IMR-90 (cell line): ENCODE measurements around the gene COL5A2. TPM values are rescaled to one million over a fixed set of nuclear protein-coding genes. Genes with fewer than 3 reads are reported as not detected.
A peak's percentile ranks its signal among the peaks of the same experiment; 100 is the strongest.

Experiments
- ATAC-seq: fragments of 200-7000 bp; cut with Tn5 transposase; 2 replicates; pipeline ENCODE4 v1.9.1; 2020; ENCODE audit warnings: low read depth, mild to moderate bottlenecking, moderate library complexity
- BruUV-seq: library from RNA; stranded (reverse); fragments of 400-500 nt; replicated peaks from 2 replicates; lab custom pipeline; 2021; lab: Mats Ljungman, UMichigan
- CTCF ChIA-PET: fragments of 300-600 bp; formaldehyde crosslinking; extraction: SDS; loops from one replicate; lab custom pipeline; 2021; ENCODE audit warnings: antibody characterized with exemption; lab: Yijun Ruan, JAX
- POLR2A ChIA-PET: fragments of 300-600 bp; sonication (Branson Sonifier 250); formaldehyde crosslinking; loops from one replicate; lab custom pipeline; 2022; ENCODE audit warnings: antibody characterized with exemption; ENCODE audit not compliant: unreplicated experiment; lab: Charles Lee
- DNase-seq: peaks from one replicate; pipeline ENCODE4 v3.0.0; 2013
- H2AFZ ChIP-seq: replicated peaks from 2 replicates; pipeline ENCODE3; 2013; ENCODE audit warnings: low read length, mild to moderate bottlenecking; ENCODE audit not compliant: poor library complexity
- H2AK5ac ChIP-seq: 2 replicates; pipeline ENCODE4 v1.6.1; 2013; ENCODE audit warnings: low read depth, low read length, inconsistent platforms
- H2AK9ac ChIP-seq: replicated peaks from 2 replicates; pipeline ENCODE3; 2013; ENCODE audit warnings: mild to moderate bottlenecking, low read depth, low read length, moderate library complexity; ENCODE audit not compliant: poor library complexity
- H2BK120ac ChIP-seq: 2 replicates; pipeline ENCODE4 v1.6.1; 2013; ENCODE audit warnings: low read depth, low read length, inconsistent platforms
- H2BK15ac ChIP-seq: 3 replicates; pipeline ENCODE4 v1.6.1; 2013; ENCODE audit warnings: low read depth, low read length, inconsistent platforms
- H2BK20ac ChIP-seq: 2 replicates; pipeline ENCODE4 v1.6.1; 2013; ENCODE audit warnings: low read depth, mild to moderate bottlenecking, inconsistent platforms, low read length, moderate library complexity
- H2BK5ac ChIP-seq: 2 replicates; pipeline ENCODE4 v1.6.1; 2013; ENCODE audit warnings: mild to moderate bottlenecking, low read depth, low read length, inconsistent platforms; ENCODE audit not compliant: poor library complexity, severe bottlenecking
- H3K14ac ChIP-seq: replicated peaks from 2 replicates; pipeline ENCODE4 v1.6.1; 2013; ENCODE audit warnings: low read depth, low read length, inconsistent platforms
- H3K18ac ChIP-seq: 2 replicates; pipeline ENCODE4 v1.6.1; 2013; ENCODE audit warnings: low read depth, low read length, control low read depth
- H3K23ac ChIP-seq: 2 replicates; pipeline ENCODE4 v1.6.1; 2013; ENCODE audit warnings: low read depth, low read length, inconsistent platforms
- H3K27ac ChIP-seq: 2 replicates; pipeline ENCODE4 v1.5.1; 2013; ENCODE audit warnings: mild to moderate bottlenecking, control low read depth, low read length; ENCODE audit not compliant: insufficient read depth
- H3K27me3 ChIP-seq: 2 replicates; pipeline ENCODE4 v1.6.1; 2013; ENCODE audit warnings: low read length; ENCODE audit not compliant: control insufficient read depth, insufficient read depth
- H3K36me3 ChIP-seq: 2 replicates; pipeline ENCODE4 v1.6.1; 2013; ENCODE audit warnings: low read length, mixed read lengths; ENCODE audit not compliant: control insufficient read depth, insufficient read depth
- H3K4ac ChIP-seq: 2 replicates; pipeline ENCODE4 v1.6.1; 2013; ENCODE audit warnings: low read depth, low read length, inconsistent platforms
- H3K4me1 ChIP-seq: 2 replicates; pipeline ENCODE4 v1.6.1; 2013; ENCODE audit warnings: low read length, mixed read lengths; ENCODE audit not compliant: control insufficient read depth, insufficient read depth
- H3K4me2 ChIP-seq: 2 replicates; pipeline ENCODE4 v1.6.1; 2013; ENCODE audit warnings: low read depth, mild to moderate bottlenecking, control low read depth, low read length, moderate library complexity
- H3K4me3 ChIP-seq: 2 replicates; pipeline ENCODE4 v1.5.1; 2013; ENCODE audit warnings: low read depth, mild to moderate bottlenecking, control low read depth, low read length, moderate library complexity; ENCODE audit not compliant: insufficient read depth
- H3K56ac ChIP-seq: 2 replicates; pipeline ENCODE4 v1.6.1; 2013; ENCODE audit warnings: low read length, inconsistent platforms; ENCODE audit not compliant: insufficient read depth; ENCODE audit errors: extremely low read depth
- H3K79me1 ChIP-seq, 2 experiments: 2 replicates each; pipeline ENCODE4 v1.6.1; 2013; ENCODE audit warnings: low read length in 2 of 2, inconsistent platforms in 1 of 2, low read depth in 1 of 2
- H3K9ac ChIP-seq: 2 replicates; pipeline ENCODE4 v1.6.1; 2013; ENCODE audit warnings: low read depth, low read length, control low read depth
- H3K9me1 ChIP-seq: 2 replicates; pipeline ENCODE4 v1.6.1; 2013; ENCODE audit warnings: low read length, inconsistent platforms; ENCODE audit not compliant: insufficient read depth
- H3K9me3 ChIP-seq: 2 replicates; pipeline ENCODE4 v1.6.1; 2013; ENCODE audit warnings: low read length; ENCODE audit not compliant: control insufficient read depth, insufficient read depth
- H4K20me1 ChIP-seq: 2 replicates; pipeline ENCODE4 v1.6.1; 2013; ENCODE audit warnings: low read length, inconsistent platforms; ENCODE audit not compliant: insufficient read depth
- H4K5ac ChIP-seq: 2 replicates; pipeline ENCODE4 v1.6.1; 2013; ENCODE audit warnings: mild to moderate bottlenecking, low read depth, low read length, control low read depth
- H4K8ac ChIP-seq, 2 experiments: 2 replicates each; pipeline ENCODE4 v1.6.1; 2013; ENCODE audit warnings: low read depth in 2 of 2, low read length in 2 of 2, control low read depth in 1 of 2, inconsistent platforms in 1 of 2
- H4K91ac ChIP-seq: 2 replicates; pipeline ENCODE4 v1.6.1; 2013; ENCODE audit warnings: low read depth, low read length, inconsistent platforms; ENCODE audit not compliant: insufficient read depth
- BHLHE40 ChIP-seq: fragments of 150-350 bp; IDR thresholded peaks from 2 replicates; pipeline ENCODE4 v1.6.1; 2016; ENCODE audit warnings: mild to moderate bottlenecking, low read depth, low read length
- CEBPB ChIP-seq: IDR thresholded peaks from 2 replicates; pipeline ENCODE4 v1.6.1; 2012; ENCODE audit warnings: low read depth, low read length, improper control_type of control experiment
- CHD1 ChIP-seq: IDR thresholded peaks from 2 replicates; pipeline ENCODE4 v1.6.1; 2012; ENCODE audit warnings: low read depth, low read length, improper control_type of control experiment
- FOS ChIP-seq: fragments of 150-350 bp; IDR thresholded peaks from 2 replicates; pipeline ENCODE4 v1.6.1; 2016; ENCODE audit warnings: low read depth, low read length
- MAFK ChIP-seq: IDR thresholded peaks from 2 replicates; pipeline ENCODE4 v1.6.1; 2012; ENCODE audit warnings: low read depth, low read length, improper control_type of control experiment
- MAZ ChIP-seq: IDR thresholded peaks from 2 replicates; pipeline ENCODE4 v1.6.1; 2012; ENCODE audit warnings: low read depth, mild to moderate bottlenecking, low read length, improper control_type of control experiment, moderate library complexity, borderline replicate concordance
- MXI1 ChIP-seq: IDR thresholded peaks from 2 replicates; pipeline ENCODE4 v1.6.1; 2012; ENCODE audit warnings: low read depth, mild to moderate bottlenecking, low read length, moderate library complexity, borderline replicate concordance
- NFE2L2 ChIP-seq: fragments of 150-350 bp; IDR thresholded peaks from 2 replicates; pipeline ENCODE4 v1.6.1; 2016; ENCODE audit warnings: low read depth, mild to moderate bottlenecking, low read length
- POLR2A ChIP-seq: IDR thresholded peaks from 2 replicates; pipeline ENCODE4 v1.6.1; 2012; ENCODE audit warnings: mild to moderate bottlenecking, low read depth, low read length
- RAD21 ChIP-seq: IDR thresholded peaks from 2 replicates; pipeline ENCODE4 v1.6.1; 2012; ENCODE audit warnings: low read length, improper control_type of control experiment
- RCOR1 ChIP-seq: IDR thresholded peaks from 2 replicates; pipeline ENCODE4 v1.6.1; 2012; ENCODE audit warnings: mild to moderate bottlenecking, low read length, improper control_type of control experiment; ENCODE audit not compliant: insufficient replicate concordance
- RFX5 ChIP-seq: IDR thresholded peaks from 2 replicates; pipeline ENCODE4 v1.8.0; 2012; ENCODE audit warnings: low read depth, mild to moderate bottlenecking, low read length, moderate library complexity
- SMC3 ChIP-seq: fragments of 150-350 bp; IDR thresholded peaks from 2 replicates; pipeline ENCODE4 v1.6.1; 2016; ENCODE audit warnings: low read depth, mild to moderate bottlenecking, antibody characterized with exemption, low read length, moderate library complexity
- whole genome bisulfite sequencing, 2 experiments: methylation state at CpG; one replicate each; pipeline versions ENCODE4 v1.1.5 to v1.1.7; 2013; ENCODE audit warnings: missing lambda C conversion rate in 2 of 2; ENCODE audit not compliant: insufficient read length in 1 of 2; ENCODE audit errors: extremely low coverage in 2 of 2; 5-methylcytosine and 5-hydroxymethylcytosine counted together
- dilution Hi-C: fragments of 300-500 bp; cut with HindIII; formaldehyde crosslinking; loops from one replicate; pipeline ENCODE4 v1.14.3; 2018; ENCODE audit warnings: low sequenced_read_pairs; ENCODE audit not compliant: unreplicated experiment
- in situ Hi-C: fragments of 300-500 bp; cut with MboI; formaldehyde crosslinking; loops from 3 replicates; pipeline ENCODE4 v1.14.3; 2019; ENCODE audit warnings: low sequenced_read_pairs, inconsistent platforms, mixed read lengths
- intact Hi-C: fragments of 100-400 bp; cut with micrococcal nuclease; formaldehyde crosslinking; loops from 2 replicates; pipeline ENCODE4 v1.10.0; 2022
- polyA plus RNA-seq, 3 experiments: library from polyadenylated mRNA; depleted of rRNA; stranded (reverse); fragments of >200 nt; gene quantifications; 2 replicates each; pipeline ENCODE4 v1.2.3, GENCODE V29; 2012; ENCODE audit warnings: low replicate concordance in 1 of 3
- total RNA-seq: library from RNA; depleted of rRNA; stranded (reverse); fragments of >200 nt; gene quantifications from 2 replicates; pipeline ENCODE4 v1.2.3, GENCODE V29; 2012
- TF ChIP-seq, protein P1 (sequence below): conservative IDR thresholded peaks from 2 replicates; pipeline ENCODE4 v1.5.1; 2012; ENCODE audit warnings: mild to moderate bottlenecking, low read depth, low read length, improper control_type of control experiment
- TF ChIP-seq, protein P2 (sequence below): fragments of 150-350 bp; IDR thresholded peaks from 2 replicates; pipeline ENCODE4 v1.6.1; 2017; ENCODE audit warnings: mild to moderate bottlenecking, antibody characterized with exemption, low read length, low read depth
- TF ChIP-seq, protein P3 (sequence below): fragments of 150-350 bp; IDR thresholded peaks from 2 replicates; pipeline ENCODE4 v1.6.1; 2016; ENCODE audit warnings: low read depth, mild to moderate bottlenecking, low read length, moderate library complexity, borderline replicate concordance

COL5A2 gene
- total and polyA plus RNA-seq, 2 of the 4 experiments (the other 2 are of a cell fraction), result 181 to 257 TPM

DNA sequence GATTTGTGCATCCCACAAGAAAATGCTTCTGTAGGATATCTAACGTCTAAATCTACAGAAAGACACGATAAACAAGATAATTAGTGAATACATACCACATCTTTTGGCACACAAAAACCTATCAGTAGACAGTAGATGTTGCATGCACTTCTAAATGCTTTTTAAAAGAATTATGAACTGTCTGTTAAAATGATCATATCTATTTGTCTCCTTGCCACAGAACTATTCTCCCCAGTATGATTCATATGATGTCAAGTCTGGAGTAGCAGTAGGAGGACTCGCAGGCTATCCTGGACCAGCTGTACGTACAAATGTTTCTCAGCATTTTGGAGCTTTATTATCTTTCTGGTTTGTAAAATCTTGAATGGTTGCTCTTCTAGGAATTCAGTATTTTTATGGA is 192.7 kb downstream of the COL5A2 start:
- H3K36me3 ChIP-seq, result peaks cover 66% of the 10 kb centered on the region
- BruUV-seq, result no TSS peak

More for the DNA sequence above, 192.7 kb downstream of the COL5A2 start:
- H3K9ac ChIP-seq, result no peak overlapping the region
- no peak overlapping the region for H3K4me2 ChIP-seq
- no peaks in the 10 kb centered on the region for H4K20me1 ChIP-seq
- no peak overlapping the region for H3K56ac ChIP-seq
- TF ChIP-seq BHLHE40 (no peak), MAZ (no peak), POLR2A (no peak), RCOR1 (no peak), NFE2L2 (no peak), MAFK (no peak), RFX5 (no peak), CHD1 (no peak), FOS (no peak), SMC3 (no peak), RAD21 (no peak), MXI1 (no peak), CEBPB (no peak)
- TF ChIP-seq, protein P1, sequence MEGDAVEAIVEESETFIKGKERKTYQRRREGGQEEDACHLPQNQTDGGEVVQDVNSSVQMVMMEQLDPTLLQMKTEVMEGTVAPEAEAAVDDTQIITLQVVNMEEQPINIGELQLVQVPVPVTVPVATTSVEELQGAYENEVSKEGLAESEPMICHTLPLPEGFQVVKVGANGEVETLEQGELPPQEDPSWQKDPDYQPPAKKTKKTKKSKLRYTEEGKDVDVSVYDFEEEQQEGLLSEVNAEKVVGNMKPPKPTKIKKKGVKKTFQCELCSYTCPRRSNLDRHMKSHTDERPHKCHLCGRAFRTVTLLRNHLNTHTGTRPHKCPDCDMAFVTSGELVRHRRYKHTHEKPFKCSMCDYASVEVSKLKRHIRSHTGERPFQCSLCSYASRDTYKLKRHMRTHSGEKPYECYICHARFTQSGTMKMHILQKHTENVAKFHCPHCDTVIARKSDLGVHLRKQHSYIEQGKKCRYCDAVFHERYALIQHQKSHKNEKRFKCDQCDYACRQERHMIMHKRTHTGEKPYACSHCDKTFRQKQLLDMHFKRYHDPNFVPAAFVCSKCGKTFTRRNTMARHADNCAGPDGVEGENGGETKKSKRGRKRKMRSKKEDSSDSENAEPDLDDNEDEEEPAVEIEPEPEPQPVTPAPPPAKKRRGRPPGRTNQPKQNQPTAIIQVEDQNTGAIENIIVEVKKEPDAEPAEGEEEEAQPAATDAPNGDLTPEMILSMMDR, result no peak
- TF ChIP-seq, protein P2, sequence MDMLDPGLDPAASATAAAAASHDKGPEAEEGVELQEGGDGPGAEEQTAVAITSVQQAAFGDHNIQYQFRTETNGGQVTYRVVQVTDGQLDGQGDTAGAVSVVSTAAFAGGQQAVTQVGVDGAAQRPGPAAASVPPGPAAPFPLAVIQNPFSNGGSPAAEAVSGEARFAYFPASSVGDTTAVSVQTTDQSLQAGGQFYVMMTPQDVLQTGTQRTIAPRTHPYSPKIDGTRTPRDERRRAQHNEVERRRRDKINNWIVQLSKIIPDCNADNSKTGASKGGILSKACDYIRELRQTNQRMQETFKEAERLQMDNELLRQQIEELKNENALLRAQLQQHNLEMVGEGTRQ, result no peak
- TF ChIP-seq, protein P3, sequence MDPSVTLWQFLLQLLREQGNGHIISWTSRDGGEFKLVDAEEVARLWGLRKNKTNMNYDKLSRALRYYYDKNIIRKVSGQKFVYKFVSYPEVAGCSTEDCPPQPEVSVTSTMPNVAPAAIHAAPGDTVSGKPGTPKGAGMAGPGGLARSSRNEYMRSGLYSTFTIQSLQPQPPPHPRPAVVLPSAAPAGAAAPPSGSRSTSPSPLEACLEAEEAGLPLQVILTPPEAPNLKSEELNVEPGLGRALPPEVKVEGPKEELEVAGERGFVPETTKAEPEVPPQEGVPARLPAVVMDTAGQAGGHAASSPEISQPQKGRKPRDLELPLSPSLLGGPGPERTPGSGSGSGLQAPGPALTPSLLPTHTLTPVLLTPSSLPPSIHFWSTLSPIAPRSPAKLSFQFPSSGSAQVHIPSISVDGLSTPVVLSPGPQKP, result no peak
- POLR2A ChIA-PET, result no interaction called here
- no peak overlapping the region for H3K23ac ChIP-seq
- H3K4me3 ChIP-seq, result no peak overlapping the region
- no peaks in the 10 kb centered on the region for H3K9me3 ChIP-seq
- dilution Hi-C loops (no loop called here), in situ Hi-C loops (no loop called here), intact Hi-C loops (no loop called here)
- CTCF ChIA-PET, result interaction anchor here (0.7 to 1.0 kb wide), 3 partner anchors 9 to 90 kb away, joined by 3 read pairs; no protein-coding TSS in a partner anchor
- peak overlapping the region; percentile 26 for H3K27ac ChIP-seq
- H4K8ac ChIP-seq, result peak overlapping the region in 1 of 2 experiments; percentile 60; a peak in 1 of 4 replicates
- H3K14ac ChIP-seq, result no peak overlapping the region
- peaks cover 4% of the 10 kb centered on the region for H3K4me1 ChIP-seq
- H2AFZ ChIP-seq, result no peak overlapping the region
- ATAC-seq (no peak), DNase-seq (peak; percentile 51)
- H3K4ac ChIP-seq, result no peak overlapping the region
- H2BK20ac ChIP-seq, result no peak overlapping the region
- no CpG with 5 or more reads among the region's 4 CpGs for WGBS, 2 experiments
- H4K91ac ChIP-seq, result no peak overlapping the region
- peaks cover 12 to 27% of the 10 kb centered on the region in 2 experiments; a peak in 3 of 4 replicates for H3K79me1 ChIP-seq
- no peak overlapping the region for H2BK15ac ChIP-seq
- H3K27me3 ChIP-seq, result no peaks in the 10 kb centered on the region
- H3K9me1 ChIP-seq, result no peaks in the 10 kb centered on the region
- no peak overlapping the region for H2BK120ac ChIP-seq
- H4K5ac ChIP-seq, result no peak overlapping the region; the same call in 1 of the 2 replicates
- H2BK5ac ChIP-seq, result peak overlapping the region; percentile 70
- no peak overlapping the region for H3K18ac ChIP-seq
- H2AK5ac ChIP-seq, result no peak overlapping the region
- no peak overlapping the region for H2AK9ac ChIP-seq
